ENCODE data around the gene AXL.

GRCh38 chr19:41230067-41230857, 11.2 kb downstream of the AXL start:
- no peak for TF ChIP-seq CTCF (IDR thresholded peaks at IDR 0.05; ENCODE audit: low read depth, low read length)
- TF ChIP-seq EZH2phosphoT487 (IDR thresholded peaks at IDR 0.05; ENCODE audit: low read depth), result no peak

Measured in OCI-LY3 (cell line).